H9 (cell line): ENCODE results near the gene TMEM238. TPM values are rescaled to one million over a fixed set of nuclear protein-coding genes. Genes with fewer than 3 reads are reported as not detected.
"Not testable (repeated sequence)": the region's sequence is repeated elsewhere in the genome, so short reads cannot be mapped to it uniquely, and the experiment has no call there.

Source experiments
- DNase-seq: peaks from one replicate; pipeline ENCODE4 v3.0.0-alpha.2; 2017
- H2AFZ ChIP-seq: one replicate; pipeline ENCODE4 v1.6.1; 2013; ENCODE audit warnings: mild to moderate bottlenecking, low read length, control low read depth, moderate library complexity
- H2AK5ac ChIP-seq: 2 replicates; pipeline ENCODE4 v1.6.1; 2013; ENCODE audit warnings: low read length, control low read depth, mixed read lengths; ENCODE audit not compliant: insufficient read length
- H2BK120ac ChIP-seq: one replicate; pipeline ENCODE4 v1.6.1; 2013; ENCODE audit warnings: low read depth, mild to moderate bottlenecking, low read length, control low read depth, inconsistent platforms; ENCODE audit not compliant: poor library complexity, severe bottlenecking
- H2BK12ac ChIP-seq: 2 replicates; pipeline ENCODE4 v1.6.1; 2013; ENCODE audit warnings: low read length, control low read depth, mixed read lengths, low read depth; ENCODE audit not compliant: insufficient read length
- H2BK15ac ChIP-seq: 2 replicates; pipeline ENCODE4 v1.6.1; 2013; ENCODE audit warnings: low read depth, low read length, control low read depth
- H2BK20ac ChIP-seq: one replicate; pipeline ENCODE4 v1.6.1; 2013; ENCODE audit warnings: low read depth, mild to moderate bottlenecking, low read length, control low read depth, inconsistent platforms; ENCODE audit not compliant: poor library complexity, severe bottlenecking
- H2BK5ac ChIP-seq: 2 replicates; pipeline ENCODE4 v1.6.1; 2013; ENCODE audit warnings: low read length, control low read depth, mixed read lengths; ENCODE audit not compliant: insufficient read length
- H3K14ac ChIP-seq: 2 replicates; pipeline ENCODE4 v1.6.1; 2013; ENCODE audit warnings: low read length, control low read depth; ENCODE audit not compliant: insufficient read depth
- H3K18ac ChIP-seq: 2 replicates; pipeline ENCODE4 v1.6.1; 2013; ENCODE audit warnings: low read depth, mild to moderate bottlenecking, mixed read lengths, low read length, control low read depth; ENCODE audit not compliant: insufficient read length
- H3K23ac ChIP-seq: 2 replicates; pipeline ENCODE4 v1.6.1; 2013; ENCODE audit warnings: low read length, control low read depth, mixed read lengths, low read depth; ENCODE audit not compliant: insufficient read length
- H3K23me2 ChIP-seq: 2 replicates; pipeline ENCODE4 v1.6.1; 2013; ENCODE audit warnings: low read depth, mild to moderate bottlenecking, mixed read lengths, low read length, control low read depth; ENCODE audit not compliant: insufficient read length, poor library complexity, severe bottlenecking
- H3K27ac ChIP-seq: 2 replicates; pipeline ENCODE4 v1.5.1; 2013; ENCODE audit warnings: low read length, control low read depth, mixed read lengths, low read depth; ENCODE audit not compliant: insufficient read length
- H3K27me3 ChIP-seq: 2 replicates; pipeline ENCODE4 v1.6.1; 2013; ENCODE audit warnings: low read length, control low read depth, inconsistent platforms; ENCODE audit not compliant: insufficient read depth
- H3K4ac ChIP-seq: 2 replicates; pipeline ENCODE4 v1.6.1; 2013; ENCODE audit warnings: low read depth, mild to moderate bottlenecking, control low read depth, inconsistent platforms, low read length, moderate library complexity
- H3K4me1 ChIP-seq: 2 replicates; pipeline ENCODE4 v1.6.1; 2013; ENCODE audit warnings: low read length, control low read depth, inconsistent platforms; ENCODE audit not compliant: insufficient read depth
- H3K4me2 ChIP-seq: 2 replicates; pipeline ENCODE4 v1.6.1; 2013; ENCODE audit warnings: low read length, control low read depth, mixed read lengths; ENCODE audit not compliant: insufficient read length, insufficient read depth
- H3K56ac ChIP-seq: 2 replicates; pipeline ENCODE4 v1.6.1; 2013; ENCODE audit warnings: low read depth, mild to moderate bottlenecking, mixed read lengths, low read length, control low read depth; ENCODE audit not compliant: insufficient read length
- H3K79me1 ChIP-seq: 2 replicates; pipeline ENCODE4 v1.6.1; 2013; ENCODE audit warnings: low read depth, mild to moderate bottlenecking, moderate library complexity, low read length, control low read depth, inconsistent platforms; ENCODE audit not compliant: insufficient read depth, poor library complexity, severe bottlenecking
- H3K79me2 ChIP-seq: 2 replicates; pipeline ENCODE4 v1.6.1; 2013; ENCODE audit warnings: low read length, control low read depth, inconsistent platforms; ENCODE audit not compliant: insufficient read depth
- H3K9ac ChIP-seq: 2 replicates; pipeline ENCODE4 v1.6.1; 2013; ENCODE audit warnings: low read length, control low read depth, mixed read lengths; ENCODE audit not compliant: insufficient read length; ENCODE audit errors: extremely low read depth
- H3K9me3 ChIP-seq: one replicate; pipeline ENCODE4 v1.6.1; 2013; ENCODE audit warnings: low read depth, low read length, inconsistent platforms; ENCODE audit not compliant: control insufficient read depth
- H3T11ph ChIP-seq: one replicate; pipeline ENCODE4 v1.6.1; 2013; ENCODE audit warnings: mild to moderate bottlenecking, low read length, control low read depth, inconsistent platforms
- H4K20me1 ChIP-seq: one replicate; pipeline ENCODE4 v1.6.1; 2013; ENCODE audit not compliant: control insufficient read depth, insufficient read length, insufficient read depth
- H4K5ac ChIP-seq: 2 replicates; pipeline ENCODE4 v1.6.1; 2013; ENCODE audit warnings: low read depth, mild to moderate bottlenecking, mixed read lengths, low read length, control low read depth; ENCODE audit not compliant: insufficient read length
- H4K8ac ChIP-seq: replicated peaks from 2 replicates; pipeline ENCODE4 v1.6.1; 2013; ENCODE audit warnings: low read length, control low read depth, mixed read lengths, low read depth; ENCODE audit not compliant: insufficient read length
- H4K91ac ChIP-seq: 2 replicates; pipeline ENCODE4 v1.6.1; 2013; ENCODE audit warnings: low read depth, mild to moderate bottlenecking, moderate library complexity, mixed read lengths, low read length, control low read depth; ENCODE audit not compliant: insufficient read length
- H3K27ac Mint-ChIP-seq, 3 experiments: 2 replicates in 2 of 3; 3 replicates in 1 of 3; pipeline ENCODE4 v1.8.0; 2020 to 2021; ENCODE audit warnings: mixed read lengths in 3 of 3, mild to moderate bottlenecking in 1 of 3, moderate library complexity in 1 of 3
- H3K27me3 Mint-ChIP-seq: 2 replicates; pipeline ENCODE4 v1.8.0; 2021; ENCODE audit warnings: low read depth, mild to moderate bottlenecking, moderate library complexity, mixed read lengths
- H3K36me3 Mint-ChIP-seq, 3 experiments: 2 replicates in 2 of 3; 3 replicates in 1 of 3; pipeline ENCODE4 v1.8.0; 2020 to 2021; ENCODE audit warnings: low read depth in 3 of 3, mixed read lengths in 3 of 3; ENCODE audit not compliant: insufficient read depth in 1 of 3
- H3K4me1 Mint-ChIP-seq, 2 experiments: 2 replicates each; pipeline ENCODE4 v1.8.0; 2020; ENCODE audit warnings: mixed read lengths in 2 of 2
- H3K4me3 Mint-ChIP-seq, 2 experiments: 2 replicates in 1 of 2; 3 replicates in 1 of 2; pipeline ENCODE4 v1.8.0; 2020 to 2021; ENCODE audit warnings: mild to moderate bottlenecking in 2 of 2, mixed read lengths in 2 of 2, moderate library complexity in 1 of 2
- H3K9me3 Mint-ChIP-seq, 2 experiments: 2 replicates in 1 of 2; 3 replicates in 1 of 2; pipeline ENCODE4 v1.8.0; 2020; ENCODE audit warnings: mild to moderate bottlenecking in 2 of 2, mixed read lengths in 2 of 2, moderate library complexity in 1 of 2
- WGBS: extraction: QIAGEN DNeasy Blood & Tissue Kit; methylation state at CpG from one replicate; pipeline ENCODE4 v1.1.7; 2013; ENCODE audit warnings: missing lambda C conversion rate, low lambda C conversion rate, mixed read lengths; ENCODE audit not compliant: insufficient read length; ENCODE audit errors: extremely low coverage; 5-methylcytosine and 5-hydroxymethylcytosine counted together
- total RNA-seq: library from RNA; stranded (reverse); gene quantifications from 2 replicates; pipeline ENCODE4 v1.2.1, GENCODE V29; 2021
- TF ChIP-seq, protein P1 (sequence below): fragments of 200-600 bp; sonication (generic); conservative IDR thresholded peaks from 3 replicates; pipeline ENCODE4 v1.8.0; 2021; ENCODE audit warnings: antibody characterized with exemption, mild to moderate bottlenecking

TMEM238 gene
- total RNA-seq, 1 experiment from 2014 or later: 4.8 TPM

DNA sequence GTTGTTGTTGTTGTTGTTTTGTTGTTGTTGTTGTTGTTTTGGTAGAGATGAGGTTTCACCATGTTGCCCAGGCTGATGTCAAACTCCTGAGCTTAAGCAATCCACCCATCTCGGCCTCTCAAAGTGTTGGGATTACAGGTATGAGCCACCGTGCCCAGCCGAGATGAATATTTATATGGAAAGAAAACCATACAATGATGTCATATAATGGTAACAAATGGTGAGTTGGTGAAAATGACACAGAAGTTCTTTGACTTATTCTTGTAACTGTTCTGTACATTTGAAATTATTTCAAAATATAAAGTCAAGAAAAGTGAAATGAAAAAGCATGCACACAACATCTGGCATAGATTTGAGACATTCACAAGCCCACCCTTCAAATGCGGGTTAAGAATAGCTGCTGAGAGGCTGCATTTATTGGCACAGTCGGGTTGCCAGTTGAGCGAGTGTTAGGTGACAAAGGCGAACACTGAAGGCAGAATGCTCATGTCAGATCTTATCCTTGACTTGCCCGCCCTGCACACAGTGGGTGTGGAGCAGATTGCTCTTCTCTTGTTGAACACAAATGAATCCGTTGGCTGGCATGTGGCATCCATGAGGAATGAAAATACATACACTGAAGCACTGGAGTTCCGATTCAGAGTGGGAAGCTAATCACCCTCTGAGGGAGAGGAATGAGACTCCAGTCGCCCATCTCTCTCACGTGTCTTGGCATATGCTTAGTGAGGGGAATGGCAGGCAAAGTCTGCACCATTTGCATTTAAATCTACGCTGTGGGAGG lies 39.3 kb upstream of the TMEM238 start:
- no peak overlapping the region for H2BK15ac ChIP-seq
- no peak overlapping the region for H3K4me3 Mint-ChIP-seq
- no peak overlapping the region for H3K27ac Mint-ChIP-seq
- H4K5ac ChIP-seq: no peak overlapping the region
- H3K27me3 Mint-ChIP-seq: peaks cover 50% of the 10 kb centered on the region
- H4K8ac ChIP-seq: no peak overlapping the region
- DNase-seq: no peak
- H3K9ac ChIP-seq: no peak overlapping the region
- H3K9me3 ChIP-seq: no peaks in the 10 kb centered on the region
- no peak overlapping the region for H3K18ac ChIP-seq
- no peaks in the 10 kb centered on the region for H3K79me1 ChIP-seq
- H3K23me2 ChIP-seq: no peaks in the 10 kb centered on the region
- H4K91ac ChIP-seq: no peak overlapping the region
- no CpG with 5 or more reads among the region's 13 CpGs for WGBS
- no peak overlapping the region for H3T11ph ChIP-seq
- no peak overlapping the region for H2BK5ac ChIP-seq
- no peak overlapping the region for H2AK5ac ChIP-seq
- peaks cover 0 to 2% of the 10 kb centered on the region in 2 experiments; a peak in 1 of 5 replicates for H3K9me3 Mint-ChIP-seq
- H3K4ac ChIP-seq: no peak overlapping the region
- no peak overlapping the region for H2AFZ ChIP-seq
- H3K14ac ChIP-seq: no peak overlapping the region
- peaks cover 0 to 2% of the 10 kb centered on the region in 2 experiments; a peak in 2 of 4 replicates for H3K4me1 Mint-ChIP-seq
- H4K20me1 ChIP-seq: no peaks in the 10 kb centered on the region
- no peak overlapping the region for H3K4me2 ChIP-seq
- H3K4me1 ChIP-seq: no peaks in the 10 kb centered on the region
- no peak overlapping the region for H2BK12ac ChIP-seq
- no peak overlapping the region for H2BK20ac ChIP-seq
- H2BK120ac ChIP-seq: no peak overlapping the region
- no peaks in the 10 kb centered on the region for H3K36me3 Mint-ChIP-seq
- H3K56ac ChIP-seq: no peak overlapping the region
- no peaks in the 10 kb centered on the region for H3K79me2 ChIP-seq
- TF ChIP-seq, protein P1, sequence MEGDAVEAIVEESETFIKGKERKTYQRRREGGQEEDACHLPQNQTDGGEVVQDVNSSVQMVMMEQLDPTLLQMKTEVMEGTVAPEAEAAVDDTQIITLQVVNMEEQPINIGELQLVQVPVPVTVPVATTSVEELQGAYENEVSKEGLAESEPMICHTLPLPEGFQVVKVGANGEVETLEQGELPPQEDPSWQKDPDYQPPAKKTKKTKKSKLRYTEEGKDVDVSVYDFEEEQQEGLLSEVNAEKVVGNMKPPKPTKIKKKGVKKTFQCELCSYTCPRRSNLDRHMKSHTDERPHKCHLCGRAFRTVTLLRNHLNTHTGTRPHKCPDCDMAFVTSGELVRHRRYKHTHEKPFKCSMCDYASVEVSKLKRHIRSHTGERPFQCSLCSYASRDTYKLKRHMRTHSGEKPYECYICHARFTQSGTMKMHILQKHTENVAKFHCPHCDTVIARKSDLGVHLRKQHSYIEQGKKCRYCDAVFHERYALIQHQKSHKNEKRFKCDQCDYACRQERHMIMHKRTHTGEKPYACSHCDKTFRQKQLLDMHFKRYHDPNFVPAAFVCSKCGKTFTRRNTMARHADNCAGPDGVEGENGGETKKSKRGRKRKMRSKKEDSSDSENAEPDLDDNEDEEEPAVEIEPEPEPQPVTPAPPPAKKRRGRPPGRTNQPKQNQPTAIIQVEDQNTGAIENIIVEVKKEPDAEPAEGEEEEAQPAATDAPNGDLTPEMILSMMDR: no peak
- H3K23ac ChIP-seq: no peak overlapping the region
- H3K27ac ChIP-seq: no peak overlapping the region
- no peaks in the 10 kb centered on the region for H3K27me3 ChIP-seq

DNA sequence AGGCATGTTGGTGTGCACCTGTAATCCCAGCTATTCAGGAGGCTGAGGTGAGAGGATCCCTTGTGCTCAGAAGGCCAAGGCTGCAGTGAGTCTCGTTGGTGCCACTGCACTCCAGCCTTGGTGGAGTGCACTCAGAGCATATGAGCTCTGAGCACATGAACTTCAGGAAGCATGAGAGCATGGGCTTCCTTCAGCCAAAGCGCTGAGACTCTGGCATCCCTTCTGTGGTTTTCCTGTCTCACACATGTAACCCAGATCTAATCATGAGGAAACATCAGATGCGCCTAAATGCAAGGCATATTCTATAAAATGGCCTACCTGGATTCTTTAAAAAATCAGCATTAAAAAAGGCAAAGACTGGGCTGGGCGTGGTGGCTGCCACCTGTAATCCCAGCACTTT lies 37.2 kb upstream of the TMEM238 start:
- not testable (repeated sequence) for H3K56ac ChIP-seq, H3K23me2 ChIP-seq, H2BK20ac ChIP-seq, H3K27me3 ChIP-seq, DNase-seq, H3K4me3 Mint-ChIP-seq, H3K23ac ChIP-seq, H2BK120ac ChIP-seq, H2BK15ac ChIP-seq, H2AK5ac ChIP-seq, H2BK5ac ChIP-seq, H3K4me1 Mint-ChIP-seq, H3K9me3 Mint-ChIP-seq, H3K79me1 ChIP-seq, H3K4ac ChIP-seq, H3K4me1 ChIP-seq, H3K4me2 ChIP-seq, H4K5ac ChIP-seq, H2AFZ ChIP-seq, H3K36me3 Mint-ChIP-seq, H3K14ac ChIP-seq, H3K9ac ChIP-seq, H3K27ac Mint-ChIP-seq, H4K8ac ChIP-seq, H3T11ph ChIP-seq, H3K27ac ChIP-seq, H4K20me1 ChIP-seq, H3K18ac ChIP-seq, H2BK12ac ChIP-seq, H3K79me2 ChIP-seq, H3K9me3 ChIP-seq, H4K91ac ChIP-seq
- H3K27me3 Mint-ChIP-seq: peaks cover 50% of the 10 kb centered on the region
- no CpG with 5 or more reads among the region's 4 CpGs for WGBS
